Karpas-422 (cell line): ENCODE results near the gene EIF2B2. TPM values are rescaled to one million over a fixed set of nuclear protein-coding genes. Genes with fewer than 3 reads are reported as not detected.

Source experiments
- DNase-seq: peaks from one replicate; pipeline ENCODE4 v3.0.0-alpha.2; 2015
- H2AFZ ChIP-seq: fragments of 200-600 bp; sonication (generic); 2 replicates; pipeline ENCODE4 v1.6.1; 2014; ENCODE audit warnings: antibody characterized with exemption, low read length, mixed read lengths
- H3K27ac ChIP-seq: fragments of 200-600 bp; sonication (generic); 2 replicates; pipeline ENCODE4 v1.5.1; 2014; ENCODE audit warnings: mild to moderate bottlenecking, low read length, moderate library complexity
- H3K27me3 ChIP-seq: fragments of 200-600 bp; sonication (generic); 2 replicates; pipeline ENCODE4 v1.6.1; 2014; ENCODE audit warnings: low read length, mixed read lengths
- H3K36me3 ChIP-seq: fragments of 200-600 bp; sonication (generic); 2 replicates; pipeline ENCODE4 v1.6.1; 2014; ENCODE audit warnings: low read length, mixed read lengths; ENCODE audit not compliant: insufficient read depth
- H3K4me1 ChIP-seq: fragments of 200-600 bp; sonication (generic); 2 replicates; pipeline ENCODE4 v1.6.1; 2014; ENCODE audit warnings: mild to moderate bottlenecking, low read length, mixed read lengths
- H3K4me2 ChIP-seq: fragments of 200-600 bp; sonication (generic); 2 replicates; pipeline ENCODE4 v1.6.1; 2014; ENCODE audit warnings: low read length, low read depth, mild to moderate bottlenecking; ENCODE audit not compliant: poor library complexity, severe bottlenecking
- H3K4me3 ChIP-seq: fragments of 200-600 bp; sonication (generic); 2 replicates; pipeline ENCODE4 v1.5.1; 2014; ENCODE audit warnings: mild to moderate bottlenecking, antibody characterized with exemption, low read length, mixed read lengths
- H3K79me2 ChIP-seq: fragments of 200-600 bp; sonication (generic); 2 replicates; pipeline ENCODE4 v1.6.1; 2014; ENCODE audit warnings: mild to moderate bottlenecking, low read length, mixed read lengths
- H3K9ac ChIP-seq: fragments of 200-600 bp; sonication (generic); 2 replicates; pipeline ENCODE4 v1.6.0; 2014; ENCODE audit warnings: low read length
- H3K9me2 ChIP-seq: fragments of 200-600 bp; sonication (generic), shearing (Covaris generic); replicated peaks from 2 replicates; pipeline ENCODE4 v1.6.0; 2014; ENCODE audit warnings: mild to moderate bottlenecking, low read length, moderate library complexity; ENCODE audit not compliant: insufficient read depth
- H3K9me3 ChIP-seq: fragments of 300-700, 200-600 bp; sonication (generic); 2 replicates; pipeline ENCODE4 v1.6.1; 2014; ENCODE audit warnings: low read length, mixed read lengths
- H4K20me1 ChIP-seq: fragments of 200-600 bp; sonication (generic); 2 replicates; pipeline ENCODE4 v1.6.1; 2014; ENCODE audit warnings: mild to moderate bottlenecking, antibody characterized with exemption, low read length, low read depth; ENCODE audit not compliant: insufficient read depth
- total RNA-seq: library from RNA; depleted of rRNA; stranded (reverse); fragments of >200 nt; shearing (Covaris generic); gene quantifications from 2 replicates; pipeline ENCODE4 v1.2.3, GENCODE V29; 2014; ENCODE audit warnings: low replicate concordance

The EIF2B2 gene
- total RNA-seq, 1 experiment from 2014 or later = 86.5 TPM

- H3K27ac ChIP-seq = no peak overlapping the region
- H4K20me1 ChIP-seq = 0 out of 2 replicates have a peak, but pooled peaks cover 5% of the 10 kb centered on the region
- H3K9me3 ChIP-seq = no peaks in the 10 kb centered on the region
- H3K4me2 ChIP-seq = no peak overlapping the region
- peaks cover 86% of the 10 kb centered on the region for H3K79me2 ChIP-seq
- H3K4me3 ChIP-seq = no peak overlapping the region
- peaks cover 13% of the 10 kb centered on the region for H3K4me1 ChIP-seq
- peaks cover 65% of the 10 kb centered on the region for H3K36me3 ChIP-seq
- no peak for DNase-seq
- no peaks in the 10 kb centered on the region for H3K9me2 ChIP-seq
- H2AFZ ChIP-seq = no peak overlapping the region
- no peak overlapping the region for H3K9ac ChIP-seq
- H3K27me3 ChIP-seq = no peaks in the 10 kb centered on the region
These were observed 42.0 kb downstream of the EIF2B2 start for GRCh38 chr14:75044752-75045151.

GRCh38 chr14:75046275-75046674 lies 43.6 kb downstream of the EIF2B2 start:
- Histone ChIP-seq H3K9ac (no peak overlapping the region), H3K36me3 (peaks cover 59% of the 10 kb centered on the region), H3K9me2 (no peaks in the 10 kb centered on the region), H3K27ac (no peak overlapping the region), H3K27me3 (no peaks in the 10 kb centered on the region), H2AFZ (no peak overlapping the region), H4K20me1 (0 out of 2 replicates have a peak, but pooled peaks cover 5% of the 10 kb centered on the region), H3K4me3 (no peak overlapping the region), H3K79me2 (peaks cover 96% of the 10 kb centered on the region), H3K9me3 (no peaks in the 10 kb centered on the region), H3K4me1 (peaks cover 27% of the 10 kb centered on the region), H3K4me2 (no peak overlapping the region)
- no peak for DNase-seq

- DNase-seq = no peak
- Histone ChIP-seq H3K27me3 (no peaks in the 10 kb centered on the region), H4K20me1 (0 out of 2 replicates have a peak, but pooled peaks cover 5% of the 10 kb centered on the region), H3K9me2 (no peaks in the 10 kb centered on the region), H3K36me3 (peaks cover 52% of the 10 kb centered on the region), H3K4me3 (no peak overlapping the region), H3K9me3 (no peaks in the 10 kb centered on the region), H3K27ac (no peak overlapping the region), H2AFZ (no peak overlapping the region), H3K4me1 (peaks cover 32% of the 10 kb centered on the region), H3K9ac (no peak overlapping the region), H3K79me2 (peaks cover 91% of the 10 kb centered on the region), H3K4me2 (no peak overlapping the region)
These were observed 44.2 kb downstream of the EIF2B2 start for GRCh38 chr14:75046899-75047298.

- peaks cover 32% of the 10 kb centered on the region for H3K4me1 ChIP-seq
- 0 out of 2 replicates have a peak, but pooled peaks cover 5% of the 10 kb centered on the region for H4K20me1 ChIP-seq
- no peak overlapping the region for H2AFZ ChIP-seq
- H3K36me3 ChIP-seq = peaks cover 46% of the 10 kb centered on the region
- peaks cover 85% of the 10 kb centered on the region for H3K79me2 ChIP-seq
- no peak overlapping the region for H3K9ac ChIP-seq
- H3K27ac ChIP-seq = no peak overlapping the region
- no peaks in the 10 kb centered on the region for H3K9me2 ChIP-seq
- H3K4me3 ChIP-seq = no peak overlapping the region
- no peaks in the 10 kb centered on the region for H3K27me3 ChIP-seq
- no peaks in the 10 kb centered on the region for H3K9me3 ChIP-seq
- H3K4me2 ChIP-seq = no peak overlapping the region
- no peak for DNase-seq
These were observed 44.8 kb downstream of the EIF2B2 start for GRCh38 chr14:75047506-75047905.

GRCh38 chr14:75048101-75048500 lies 45.4 kb downstream of the EIF2B2 start:
- H3K4me1 ChIP-seq = peaks cover 32% of the 10 kb centered on the region
- no peak overlapping the region for H3K9ac ChIP-seq
- peaks cover 80% of the 10 kb centered on the region for H3K79me2 ChIP-seq
- no peak overlapping the region for H3K4me3 ChIP-seq
- H2AFZ ChIP-seq = no peak overlapping the region
- no peak overlapping the region for H3K27ac ChIP-seq
- no peaks in the 10 kb centered on the region for H3K9me2 ChIP-seq
- no peak overlapping the region for H3K4me2 ChIP-seq
- H3K36me3 ChIP-seq = peaks cover 43% of the 10 kb centered on the region
- H3K27me3 ChIP-seq = no peaks in the 10 kb centered on the region
- H3K9me3 ChIP-seq = no peaks in the 10 kb centered on the region
- 0 out of 2 replicates have a peak, but pooled peaks cover 5% of the 10 kb centered on the region for H4K20me1 ChIP-seq
- no peak for DNase-seq

- Histone ChIP-seq H3K9me2 (no peaks in the 10 kb centered on the region), H3K4me1 (peaks cover 32% of the 10 kb centered on the region), H3K36me3 (peaks cover 36% of the 10 kb centered on the region), H3K27ac (no peak overlapping the region), H2AFZ (no peak overlapping the region), H3K9me3 (no peaks in the 10 kb centered on the region), H3K9ac (no peak overlapping the region), H3K4me2 (peak overlapping the region; percentile 69), H3K27me3 (no peaks in the 10 kb centered on the region), H3K79me2 (peaks cover 72% of the 10 kb centered on the region), H3K4me3 (no peak overlapping the region), H4K20me1 (0 out of 2 replicates have a peak, but pooled peaks cover 5% of the 10 kb centered on the region)
- DNase-seq = no peak
These were observed 46.4 kb downstream of the EIF2B2 start for GRCh38 chr14:75049136-75049535.

GRCh38 chr14:75049731-75050201 lies 47.0 kb downstream of the EIF2B2 start:
- H3K36me3 ChIP-seq = peaks cover 30% of the 10 kb centered on the region
- H3K27ac ChIP-seq = no peak overlapping the region
- peak overlapping the region; percentile 69 for H3K4me2 ChIP-seq
- no peaks in the 10 kb centered on the region for H3K9me2 ChIP-seq
- H2AFZ ChIP-seq = no peak overlapping the region
- H4K20me1 ChIP-seq = no peaks in the 10 kb centered on the region
- peaks cover 66% of the 10 kb centered on the region for H3K79me2 ChIP-seq
- H3K4me1 ChIP-seq = peaks cover 29% of the 10 kb centered on the region
- peak overlapping the region; percentile 84; the same call in 1 of the 2 replicates for H3K9ac ChIP-seq
- DNase-seq = no peak
- peak overlapping the region; percentile 80 for H3K4me3 ChIP-seq
- no peaks in the 10 kb centered on the region for H3K9me3 ChIP-seq
- no peaks in the 10 kb centered on the region for H3K27me3 ChIP-seq

- peak within 1 kb of the TSS; percentile 69 for H3K4me2 ChIP-seq
- no peaks in the 10 kb centered on the region for H4K20me1 ChIP-seq
- peaks cover 29% of the 10 kb centered on the region for H3K36me3 ChIP-seq
- H3K4me3 ChIP-seq = peak within 1 kb of the TSS; percentile 80
- no peaks in the 10 kb centered on the region for H3K9me2 ChIP-seq
- peak within 1 kb of the TSS; percentile 84 for H3K9ac ChIP-seq
- peak; percentile 97 for DNase-seq
- H3K9me3 ChIP-seq = no peaks in the 10 kb centered on the region
- H2AFZ ChIP-seq = peak within 1 kb of the TSS; percentile 9
- H3K4me1 ChIP-seq = peaks cover 25% of the 10 kb centered on the region
- H3K27ac ChIP-seq = peak within 1 kb of the TSS; percentile 70
- peaks cover 59% of the 10 kb centered on the region for H3K79me2 ChIP-seq
- no peaks in the 10 kb centered on the region for H3K27me3 ChIP-seq
These were observed 48.3 kb downstream of the EIF2B2 start, which contains the start of gene MLH3 for GRCh38 chr14:75050852-75051555. Gene MLH3 (minus strand): TSS chr14:75051467. CDS start chr14:75049655, 1,812 bp downstream.
